Lung (tissue), 12 donors: ENCODE data around the gene ALDH1B1. TPM values are rescaled to one million over a fixed set of nuclear protein-coding genes. Genes with fewer than 3 reads are reported as not detected.

ENCODE experiments used
- ATAC-seq: fragments of 200-7000 bp; cut with Tn5 transposase; one replicate; pipeline ENCODE4 v1.9.1; 2020; ENCODE audit warnings: moderate number of reproducible peaks; ENCODE audit not compliant: insufficient read depth, low FRiP score
- DNase-seq, 3 donors: peaks; one replicate each; pipeline ENCODE4 v3.0.0-alpha.2; 2013 to 2017
- H3K27ac ChIP-seq, 2 donors: one replicate each; pipeline ENCODE4 v1.5.1; 2013; ENCODE audit warnings: mild to moderate bottlenecking in 2 of 2, moderate library complexity in 2 of 2, control low read depth in 1 of 2, inconsistent platforms in 1 of 2, low read depth in 1 of 2, low read length in 1 of 2
- H3K27me3 ChIP-seq, 3 donors: one replicate each; pipeline ENCODE4 v1.5.1; 2013; ENCODE audit warnings: low read length in 2 of 3; ENCODE audit not compliant: control insufficient read depth in 3 of 3, insufficient read depth in 3 of 3
- H3K36me3 ChIP-seq, 4 donors: one replicate each; pipeline ENCODE4 v1.5.1; 2013; ENCODE audit warnings: low read length in 4 of 4, mild to moderate bottlenecking in 1 of 4, moderate library complexity in 1 of 4; ENCODE audit not compliant: control insufficient read depth in 4 of 4, insufficient read depth in 4 of 4
- H3K4me1 ChIP-seq, 5 donors: one replicate each; pipeline ENCODE4 v1.5.1; 2013; ENCODE audit warnings: low read length in 5 of 5, mild to moderate bottlenecking in 2 of 5, moderate library complexity in 1 of 5; ENCODE audit not compliant: control insufficient read depth in 5 of 5, insufficient read depth in 5 of 5
- H3K4me3 ChIP-seq: one replicate; pipeline ENCODE4 v1.5.1; 2013; ENCODE audit warnings: mild to moderate bottlenecking, control low read depth, moderate library complexity
- H3K9ac ChIP-seq, 2 donors: one replicate each; pipeline ENCODE4 v1.5.1; 2013; ENCODE audit warnings: low read length in 2 of 2, control low read depth in 1 of 2; ENCODE audit not compliant: insufficient read depth in 1 of 2
- H3K9me3 ChIP-seq, 4 donors: one replicate each; pipeline ENCODE4 v1.5.1; 2013; ENCODE audit warnings: low read length in 3 of 4, mild to moderate bottlenecking in 1 of 4, moderate library complexity in 1 of 4; ENCODE audit not compliant: control insufficient read depth in 4 of 4, insufficient read depth in 3 of 4
- CTCF ChIP-seq: IDR thresholded peaks from 2 replicates; pipeline ENCODE4 v1.5.1; 2012; ENCODE audit warnings: mild to moderate bottlenecking; ENCODE audit errors: control extremely low read depth, extremely low read depth
- WGBS, 2 donors: extraction: QIAGEN DNeasy Blood & Tissue Kit; methylation state at CpG; one replicate each; pipeline ENCODE4 v1.1.7; 2013; 5-methylcytosine and 5-hydroxymethylcytosine counted together
- polyA plus RNA-seq, 2 donors: library from polyadenylated mRNA; stranded (reverse); fragments of 200-250 nt; gene quantifications; one replicate each; pipeline ENCODE4 v1.2.1, GENCODE V29; 2013
- total RNA-seq, 2 donors: library from RNA; depleted of rRNA in 1 of 2; stranded (reverse); fragments of >200 nt in 1 of 2; gene quantifications; one replicate each; pipeline ENCODE4 v1.2.1, GENCODE V29; 2014 to 2021
- donor health status: control.
- donor health status: control.
- donor health status: Bipolar disorder and iron deficiency.
- donor health status: healthy.
- donor health status: DM: yes; HTN: yes; CAD: no.

Gene ALDH1B1
- total and polyA plus RNA-seq, 4 donors, result 6.4 to 21.1 (median 12.0) TPM

- H3K27me3 ChIP-seq, result peaks cover 0 to 6% (median 0%) of the 10 kb centered on the region in 3 donors
- DNase-seq, result no peak
- H3K27ac ChIP-seq, result no peak overlapping the region
- 41 to 71% methylated on average over 1 of the region's 1 CpG for WGBS, 2 donors
- H3K9ac ChIP-seq, result no peak overlapping the region
- H3K4me3 ChIP-seq, result no peak overlapping the region
- H3K4me1 ChIP-seq, result no peaks in the 10 kb centered on the region
- TF ChIP-seq CTCF, result no peak
- no peak for ATAC-seq
- no peaks in the 10 kb centered on the region for H3K36me3 ChIP-seq
- peaks cover 0 to 5% (median 2%) of the 10 kb centered on the region in 4 donors for H3K9me3 ChIP-seq
Measured at GRCh38 chr9:38447703-38448102, 55.2 kb downstream of the ALDH1B1 start.

Other genes with a start within 250 kb of the ALDH1B1 start
- gene IGFBPL1, start 31.8 kb downstream of the ALDH1B1 start, total RNA-seq, result 1 to 10 TPM; 1.7 to 2.4 TPM
- gene IGFBPL1, start 31.8 kb downstream of the ALDH1B1 start, polyA plus RNA-seq, result under 1 TPM; 0.23 to 0.24 TPM
- 1 to 10 TPM; 2.7 to 6.7 TPM for gene ANKRD18A, start 227.9 kb downstream of the ALDH1B1 start, total RNA-seq
- 1 to 10 TPM in 1 of 2 donors, under 1 TPM in 1; 0.35 to 4.4 TPM for gene ANKRD18A, start 227.9 kb downstream of the ALDH1B1 start, polyA plus RNA-seq